Fibroblast of lung (primary cell): Measurements from ENCODE around the gene DNAJC27. TPM values are rescaled to one million over a fixed set of nuclear protein-coding genes. Genes with fewer than 3 reads are reported as not detected.

ENCODE experiments used
- DNase-seq, 2 donors: peaks; one replicate each; pipeline versions ENCODE4 v3.0.0 to v3.0.0-alpha.2; 2010; ENCODE audit warnings: low read depth in 2 of 2
- H2AFZ ChIP-seq: 2 replicates; pipeline ENCODE4 v1.5.1; 2012; ENCODE audit warnings: low read length, control low read depth, inconsistent platforms
- H3K27ac ChIP-seq: 2 replicates; pipeline ENCODE4 v1.5.1; 2011; ENCODE audit warnings: low read length, control low read depth; ENCODE audit not compliant: insufficient read depth
- H3K27me3 ChIP-seq: 2 replicates; pipeline ENCODE4 v1.5.1; 2011; ENCODE audit warnings: mild to moderate bottlenecking, low read length; ENCODE audit not compliant: control insufficient read depth, insufficient read depth
- H3K36me3 ChIP-seq: 2 replicates; pipeline ENCODE4 v1.5.1; 2011; ENCODE audit warnings: low read length; ENCODE audit not compliant: control insufficient read depth, insufficient read depth
- H3K4me1 ChIP-seq: 2 replicates; pipeline ENCODE4 v1.5.1; 2011; ENCODE audit warnings: low read length; ENCODE audit not compliant: control insufficient read depth, insufficient read depth; ENCODE audit errors: extremely low read depth
- H3K4me2 ChIP-seq: 2 replicates; pipeline ENCODE4 v1.5.1; 2011; ENCODE audit warnings: low read length, control low read depth; ENCODE audit not compliant: insufficient read depth; ENCODE audit errors: extremely low read depth
- H3K4me3 ChIP-seq, 4 experiments: fragments of 200-600 bp in 1 of 4; sonication (generic) in 1 of 4; replicated peaks in 1 of 4; 2 replicates each; pipeline ENCODE4 v1.5.1; 2011 to 2016; ENCODE audit warnings: low read length in 4 of 4, low read depth in 3 of 4, mild to moderate bottlenecking in 3 of 4, control low read depth in 2 of 4, inconsistent platforms in 1 of 4, mixed read lengths in 1 of 4; ENCODE audit not compliant: insufficient read depth in 1 of 4; ENCODE audit errors: control extremely low read depth in 1 of 4
- H3K79me2 ChIP-seq: 2 replicates; pipeline ENCODE4 v1.5.1; 2012; ENCODE audit warnings: mild to moderate bottlenecking, low read length, inconsistent platforms; ENCODE audit not compliant: control insufficient read depth, insufficient read depth
- H3K9ac ChIP-seq: 2 replicates; pipeline ENCODE4 v1.5.1; 2011; ENCODE audit warnings: mild to moderate bottlenecking, low read length, control low read depth; ENCODE audit not compliant: insufficient read depth
- H3K9me3 ChIP-seq: 2 replicates; pipeline ENCODE4 v1.5.1; 2012; ENCODE audit warnings: low read depth, low read length; ENCODE audit not compliant: control insufficient read depth, insufficient read depth
- H4K20me1 ChIP-seq: 2 replicates; pipeline ENCODE4 v1.5.1; 2011; ENCODE audit warnings: low read length; ENCODE audit not compliant: control insufficient read depth, insufficient read depth; ENCODE audit errors: extremely low read depth
- CTCF ChIP-seq, 2 donors: IDR thresholded peaks in 1 of 2; conservative IDR thresholded peaks in 1 of 2; 1 replicate in 1 of 2; 2 replicates in 1 of 2; pipeline ENCODE4 v1.5.1; 2011 to 2012; ENCODE audit warnings: low read length in 2 of 2, control low read depth in 1 of 2, inconsistent platforms in 1 of 2, low read depth in 1 of 2, mild to moderate bottlenecking in 1 of 2
- EZH2 ChIP-seq: IDR thresholded peaks from 2 replicates; pipeline ENCODE4 v1.5.1; 2012; ENCODE audit warnings: low read length, control low read depth, mild to moderate bottlenecking; ENCODE audit errors: missing control alignments
- polyA plus RNA-seq, 2 donors: library from polyadenylated mRNA; depleted of rRNA in 1 of 2; stranded (reverse) in 1 of 2; unstranded in 1 of 2; fragments of >200 nt; gene quantifications; 2 replicates each; pipeline ENCODE4 v1.2.1, GENCODE V29; 2011 to 2012; ENCODE audit warnings: missing spikeins in 1 of 2
- total RNA-seq: library from RNA; depleted of rRNA; stranded (reverse); fragments of >200 nt; gene quantifications from 2 replicates; pipeline ENCODE4 v1.2.1, GENCODE V29; 2014

The DNAJC27 gene
- total and polyA plus RNA-seq, 2 donors (not counting 1 experiment from before 2014, with no cell fraction given): 5.0 to 7.3 TPM

- Histone ChIP-seq H3K4me1 (no peaks in the 10 kb centered on the region), H3K9me3 (no peaks in the 10 kb centered on the region), H3K4me3 (no peak overlapping the region), H3K36me3 (no peaks in the 10 kb centered on the region), H3K79me2 (no peaks in the 10 kb centered on the region), H3K27me3 (no peaks in the 10 kb centered on the region), H3K9ac (no peak overlapping the region), H3K4me2 (no peak overlapping the region), H2AFZ (no peak overlapping the region), H3K27ac (no peak overlapping the region), H4K20me1 (no peaks in the 10 kb centered on the region)
- peak in 1 of 2 donors; percentile 61 for DNase-seq
- TF ChIP-seq CTCF (conservative IDR thresholded peaks at IDR 0.05 in 1 of 2, IDR thresholded peaks at IDR 0.05 in 1 of 2; ENCODE audit: low read depth in 1 of 2, low read length in 2 of 2): no peak
- TF ChIP-seq EZH2: no peak
These were observed 21.8 kb upstream of the DNAJC27 start for GRCh38 chr2:24993406-24994145.

GRCh38 chr2:24986372-24986771 is 14.6 kb upstream of the DNAJC27 start:
- no peaks in the 10 kb centered on the region for H3K9me3 ChIP-seq
- no peak overlapping the region for H3K27ac ChIP-seq
- H3K79me2 ChIP-seq: no peaks in the 10 kb centered on the region
- H3K4me1 ChIP-seq: no peaks in the 10 kb centered on the region
- no peak overlapping the region for H2AFZ ChIP-seq
- H3K27me3 ChIP-seq: peaks cover 7% of the 10 kb centered on the region
- H3K4me3 ChIP-seq: no peak overlapping the region
- no peak for DNase-seq
- no peak overlapping the region for H3K4me2 ChIP-seq
- H4K20me1 ChIP-seq: no peaks in the 10 kb centered on the region
- no peak overlapping the region for H3K9ac ChIP-seq
- TF ChIP-seq CTCF (conservative IDR thresholded peaks at IDR 0.05 in 1 of 2, IDR thresholded peaks at IDR 0.05 in 1 of 2; ENCODE audit: low read depth in 1 of 2, low read length in 2 of 2) (no peak), EZH2 (no peak)
- no peaks in the 10 kb centered on the region for H3K36me3 ChIP-seq

GRCh38 chr2:24985511-24985910 is 13.8 kb upstream of the DNAJC27 start:
- no peak overlapping the region for H3K4me2 ChIP-seq
- no peak overlapping the region for H2AFZ ChIP-seq
- no peaks in the 10 kb centered on the region for H3K4me1 ChIP-seq
- H3K79me2 ChIP-seq: no peaks in the 10 kb centered on the region
- H3K27ac ChIP-seq: no peak overlapping the region
- DNase-seq: no peak
- H3K9ac ChIP-seq: no peak overlapping the region
- H3K4me3 ChIP-seq: no peak overlapping the region
- H3K27me3 ChIP-seq: peaks cover 7% of the 10 kb centered on the region
- H4K20me1 ChIP-seq: no peaks in the 10 kb centered on the region
- no peaks in the 10 kb centered on the region for H3K36me3 ChIP-seq
- H3K9me3 ChIP-seq: no peaks in the 10 kb centered on the region
- no peak for TF ChIP-seq EZH2
- no peak for TF ChIP-seq CTCF (conservative IDR thresholded peaks at IDR 0.05 in 1 of 2, IDR thresholded peaks at IDR 0.05 in 1 of 2; ENCODE audit: low read depth in 1 of 2, low read length in 2 of 2)
